Liver (tissue), 9 donors: ENCODE data around the gene BRD3. TPM values are rescaled to one million over a fixed set of nuclear protein-coding genes. Genes with fewer than 3 reads are reported as not detected.

Experiments used
- DNase-seq: peaks from one replicate; pipeline ENCODE4 v3.0.0-alpha.2; 2017; ENCODE audit warnings: low spot score
- H3K27ac ChIP-seq, 2 donors: one replicate each; pipeline ENCODE4 v1.7.0; 2013; ENCODE audit warnings: inconsistent platforms in 2 of 2, low read length in 2 of 2, control low read depth in 1 of 2, low read depth in 1 of 2, mild to moderate bottlenecking in 1 of 2
- H3K27me3 ChIP-seq, 4 donors: one replicate each; pipeline versions ENCODE4 v1.6.1 to v1.7.0; 2013; ENCODE audit warnings: low read length in 3 of 4, inconsistent platforms in 1 of 4, mild to moderate bottlenecking in 1 of 4, moderate library complexity in 1 of 4; ENCODE audit not compliant: control insufficient read depth in 4 of 4, insufficient read depth in 4 of 4
- H3K36me3 ChIP-seq, 4 donors: one replicate each; pipeline versions ENCODE4 v1.6.1 to v1.7.0; 2013; ENCODE audit warnings: low read length in 3 of 4, mild to moderate bottlenecking in 3 of 4, low read depth in 1 of 4, moderate library complexity in 1 of 4; ENCODE audit not compliant: control insufficient read depth in 4 of 4, insufficient read depth in 3 of 4
- H3K4me1 ChIP-seq, 4 donors: one replicate each; pipeline versions ENCODE4 v1.6.1 to v1.7.0; 2013; ENCODE audit warnings: low read length in 3 of 4, mild to moderate bottlenecking in 3 of 4, moderate library complexity in 1 of 4; ENCODE audit not compliant: control insufficient read depth in 4 of 4, insufficient read depth in 4 of 4
- H3K4me3 ChIP-seq, 3 donors: one replicate each; pipeline versions ENCODE4 v1.6.1 to v1.7.0; 2013; ENCODE audit warnings: low read length in 3 of 3, control low read depth in 1 of 3, low read depth in 1 of 3, mild to moderate bottlenecking in 1 of 3
- H3K9ac ChIP-seq, 2 donors: one replicate each; pipeline ENCODE4 v1.7.0; 2013; ENCODE audit warnings: low read length in 2 of 2, mild to moderate bottlenecking in 2 of 2, moderate library complexity in 2 of 2, control low read depth in 1 of 2, low read depth in 1 of 2
- H3K9me3 ChIP-seq, 4 donors: one replicate each; pipeline versions ENCODE4 v1.6.1 to v1.7.0; 2013; ENCODE audit warnings: low read length in 3 of 4; ENCODE audit not compliant: control insufficient read depth in 4 of 4
- ATF3 ChIP-seq: IDR thresholded peaks from 2 replicates; pipeline ENCODE4 v1.6.1; 2016; ENCODE audit warnings: antibody characterized with exemption
- CTCF ChIP-seq: fragments of 150-350 bp; IDR thresholded peaks from 2 replicates; pipeline ENCODE4 v1.5.1; 2017; ENCODE audit warnings: improper control_type of control experiment, low read depth, low read length; ENCODE audit not compliant: missing input control
- EGR1 ChIP-seq, 2 donors: IDR thresholded peaks; 2 replicates each; pipeline ENCODE4 v1.6.1; 2016 to 2018; ENCODE audit warnings: antibody characterized with exemption in 2 of 2, low read depth in 2 of 2
- FOXA1 ChIP-seq: IDR thresholded peaks from 2 replicates; pipeline ENCODE4 v1.6.1; 2016; ENCODE audit warnings: antibody characterized with exemption
- FOXA2 ChIP-seq: IDR thresholded peaks from 2 replicates; pipeline ENCODE4 v1.6.1; 2016; ENCODE audit warnings: antibody characterized with exemption
- GABPA ChIP-seq, 2 donors: IDR thresholded peaks in 1 of 2; conservative IDR thresholded peaks in 1 of 2; 2 replicates each; pipeline ENCODE4 v1.6.1; 2016; ENCODE audit warnings: antibody characterized with exemption in 2 of 2, mild to moderate bottlenecking in 1 of 2, moderate library complexity in 1 of 2
- HNF4A ChIP-seq, 2 donors: conservative IDR thresholded peaks; 2 replicates each; pipeline ENCODE4 v1.6.1; 2016; ENCODE audit warnings: antibody characterized with exemption in 2 of 2, mild to moderate bottlenecking in 2 of 2
- HNF4G ChIP-seq: IDR thresholded peaks from 2 replicates; pipeline ENCODE4 v1.6.1; 2016; ENCODE audit warnings: antibody characterized with exemption
- JUND ChIP-seq, 2 donors: IDR thresholded peaks; 2 replicates each; pipeline ENCODE4 v1.6.1; 2016; ENCODE audit warnings: antibody characterized with exemption in 2 of 2
- NR2F2 ChIP-seq: IDR thresholded peaks from 2 replicates; pipeline ENCODE4 v1.6.1; 2016; ENCODE audit warnings: antibody characterized with exemption
- RAD21 ChIP-seq, 2 donors: IDR thresholded peaks; 2 replicates each; pipeline ENCODE4 v1.6.1; 2016; ENCODE audit warnings: antibody characterized with exemption in 2 of 2, mild to moderate bottlenecking in 2 of 2
- REST ChIP-seq: IDR thresholded peaks from 2 replicates; pipeline ENCODE4 v1.6.1; 2016; ENCODE audit warnings: antibody characterized with exemption, mild to moderate bottlenecking
- RXRA ChIP-seq, 2 donors: IDR thresholded peaks; 2 replicates each; pipeline ENCODE4 v1.6.1; 2017 to 2018; ENCODE audit warnings: antibody characterized with exemption in 2 of 2, mild to moderate bottlenecking in 1 of 2
- YY1 ChIP-seq: IDR thresholded peaks from 2 replicates; pipeline ENCODE4 v1.6.1; 2016; ENCODE audit warnings: antibody characterized with exemption, mild to moderate bottlenecking
- ZBTB33 ChIP-seq: IDR thresholded peaks from 2 replicates; pipeline ENCODE4 v1.6.1; 2016; ENCODE audit warnings: antibody characterized with exemption
- WGBS: extraction: QIAGEN DNeasy Blood & Tissue Kit; methylation state at CpG from one replicate; pipeline ENCODE4 v1.1.7; 2013; 5-methylcytosine and 5-hydroxymethylcytosine counted together
- polyA plus RNA-seq, 2 donors: library from polyadenylated mRNA; stranded (reverse) in 1 of 2; unstranded in 1 of 2; fragments of 200-250 nt in 1 of 2; fragments of >200 nt in 1 of 2; fragmentation: Nextera tagmentation in 1 of 2; extraction: Ambion mirVana in 1 of 2; gene quantifications; one replicate each; pipeline versions ENCODE4 v1.2.1 to v1.2.3, GENCODE V29; 2013 to 2015
- total RNA-seq, 2 donors: library from RNA; depleted of rRNA; stranded (reverse); fragments of >200 nt; gene quantifications; one replicate each; pipeline ENCODE4 v1.2.3, GENCODE V29; 2014
- donor health status: healthy.
- donor health status: healthy.
- donor health status: healthy.
- donor health status: healthy.
- donor health status: healthy.

The BRD3 gene
- total and polyA plus RNA-seq, 4 donors, result 7.2 to 17.7 (median 12.7) TPM

- TF ChIP-seq ZBTB33, result no peak
- no peak for TF ChIP-seq NR2F2
- no peak for TF ChIP-seq HNF4G
- TF ChIP-seq FOXA2, result no peak
These were observed 3.3 kb upstream of the BRD3 start (continued) for GRCh38 chr9:134071149-134071548.

GRCh38 chr9:134069480-134070399 is 1.9 kb upstream of the BRD3 start:
- H3K9ac ChIP-seq, result no peak overlapping the region
- no peaks in the 10 kb centered on the region for H3K36me3 ChIP-seq
- H3K27ac ChIP-seq, result no peak overlapping the region
- WGBS, result 83% methylated on average over 12 of the region's 12 CpGs
- peak; percentile 32 for DNase-seq
- H3K4me1 ChIP-seq, result peaks cover 0 to 25% (median 16%) of the 10 kb centered on the region in 4 donors
- no peaks in the 10 kb centered on the region for H3K27me3 ChIP-seq
- H3K9me3 ChIP-seq, result no peaks in the 10 kb centered on the region
- TF ChIP-seq RXRA (IDR thresholded peaks at IDR 0.05), result no peak
- TF ChIP-seq GABPA (IDR thresholded peaks at IDR 0.05 in 1 of 2, conservative IDR thresholded peaks at IDR 0.05 in 1 of 2), result no peak
- TF ChIP-seq ATF3, result no peak
- TF ChIP-seq NR2F2, result no peak
- no peak for TF ChIP-seq RAD21 (IDR thresholded peaks at IDR 0.05)
- no peak for TF ChIP-seq YY1
- no peak for TF ChIP-seq HNF4G
- TF ChIP-seq REST, result no peak
- TF ChIP-seq CTCF, result no peak
- TF ChIP-seq HNF4A (conservative IDR thresholded peaks at IDR 0.05), result no peak
- TF ChIP-seq EGR1 (IDR thresholded peaks at IDR 0.05; ENCODE audit: low read depth in 2 of 2), result no peak
- TF ChIP-seq FOXA2, result no peak
- no peak for TF ChIP-seq FOXA1
- TF ChIP-seq JUND (IDR thresholded peaks at IDR 0.05), result no peak
- H3K4me3 ChIP-seq, result no peak overlapping the region
